Limb (tissue), 2 donors: ENCODE results near the gene BTC.
A peak's percentile ranks its signal among the peaks of the same experiment; 100 is the strongest.
"Not testable (repeated sequence)": the region's sequence is repeated elsewhere in the genome, so short reads cannot be mapped to it uniquely, and the experiment has no call there.

Experiments used
- DNase-seq, 2 donors: peaks; one replicate each; pipeline ENCODE4 v3.0.0-alpha.2; 2016; ENCODE audit errors: extremely low spot score in 2 of 2

The BTC gene

GRCh38 chr4:74794382-74795010 is at the start of gene BTC:
TSS of gene BTC (minus strand) at chr4:74794523. CDS start at chr4:74794325, 198 bp downstream.
- DNase-seq: peak; percentile 3 to 56

GRCh38 chr4:74840936-74841509 is 46.7 kb upstream of the BTC start:
- DNase-seq: peak; percentile 47 to 76

- DNase-seq: no peak
Measured at GRCh38 chr4:74838746-74839370, 44.5 kb upstream of the BTC start.

- no peak for DNase-seq
Measured at GRCh38 chr4:74830928-74831327, 36.6 kb upstream of the BTC start.

GRCh38 chr4:74823194-74823593 is 28.9 kb upstream of the BTC start:
- DNase-seq: no peak

- no peak for DNase-seq
Measured at GRCh38 chr4:74822603-74823002, 28.3 kb upstream of the BTC start.

- no peak for DNase-seq
Measured at GRCh38 chr4:74821541-74821940, 27.2 kb upstream of the BTC start.

GRCh38 chr4:74814052-74814451 is 19.7 kb upstream of the BTC start:
- no peak for DNase-seq

GRCh38 chr4:74812056-74812455 is 17.7 kb upstream of the BTC start:
- not testable (repeated sequence) for DNase-seq

GRCh38 chr4:74805601-74806000 is 11.3 kb upstream of the BTC start:
- DNase-seq: no peak

- no peak for DNase-seq
Measured at GRCh38 chr4:74800310-74800709, 6.0 kb upstream of the BTC start.

- DNase-seq: no peak
Measured at GRCh38 chr4:74796631-74797030, 2.3 kb upstream of the BTC start.

- peak; percentile 21 to 61 for DNase-seq
Measured at GRCh38 chr4:74793757-74794381, 454 bp downstream of the BTC start.

GRCh38 chr4:74790652-74791051 is 3.7 kb downstream of the BTC start:
- DNase-seq: no peak

- no peak for DNase-seq
Measured at GRCh38 chr4:74789518-74789917, 4.8 kb downstream of the BTC start.

- no peak for DNase-seq
Measured at GRCh38 chr4:74777531-74777930, 16.8 kb downstream of the BTC start.

GRCh38 chr4:74772783-74773182 is 21.5 kb downstream of the BTC start:
- DNase-seq: no peak

- no peak for DNase-seq
Measured at GRCh38 chr4:74772106-74772505, 22.2 kb downstream of the BTC start.

GRCh38 chr4:74770226-74770910 is 24.0 kb downstream of the BTC start:
- DNase-seq: no peak

- no peak for DNase-seq
Measured at GRCh38 chr4:74768857-74769525, 25.3 kb downstream of the BTC start.

- no peak for DNase-seq
Measured at GRCh38 chr4:74764119-74764518, 30.2 kb downstream of the BTC start.
